ENCODE measurements around the gene ADARB2. TPM values are rescaled to one million over a fixed set of nuclear protein-coding genes. Genes with fewer than 3 reads are reported as not detected.
A peak's percentile ranks its signal among the peaks of the same experiment; 100 is the strongest.

Gene ADARB2
- total RNA-seq, 2 donors from 2014 or later = 8.0 to 12.2 TPM

GRCh38 chr10:1454951-1455350, 282.4 kb downstream of the ADARB2 start:
- H3K36me3 ChIP-seq (replicated peaks in 1 of 2; ENCODE audit: insufficient read depth in 1 of 2, low read depth in 2 of 2) = no peaks in the 10 kb centered on the region
- no peaks in the 10 kb centered on the region for H3K4me1 ChIP-seq
- H3K9me3 ChIP-seq = no peaks in the 10 kb centered on the region
- WGBS, 2 donors = 31 to 40% methylated on average over 6 of the region's 6 CpGs
- H3K4me3 ChIP-seq = no peak overlapping the region
- no peaks in the 10 kb centered on the region for H3K27me3 ChIP-seq
- intact Hi-C loops (cut with DNase I) = no loop called here
- no peak for ATAC-seq
- DNase-seq = no peak
- TF ChIP-seq CTCF (IDR thresholded peaks at IDR 0.05) (no peak), POLR2A (IDR thresholded peaks at IDR 0.05) (no peak)
- H3K27ac ChIP-seq = peak overlapping the region in 1 of 4 donors; percentile 4

- no peaks in the 10 kb centered on the region for H3K36me3 ChIP-seq (replicated peaks in 1 of 2; ENCODE audit: insufficient read depth in 1 of 2, low read depth in 2 of 2)
- DNase-seq (no peak), ATAC-seq (no peak)
- no peak overlapping the region for H3K27ac ChIP-seq
- intact Hi-C loops (cut with DNase I) = no loop called here
- no peaks in the 10 kb centered on the region for H3K4me1 ChIP-seq
- no peak overlapping the region for H3K4me3 ChIP-seq
- no peaks in the 10 kb centered on the region for H3K27me3 ChIP-seq
- TF ChIP-seq POLR2A (IDR thresholded peaks at IDR 0.05) (no peak), CTCF (IDR thresholded peaks at IDR 0.05) (no peak)
- H3K9me3 ChIP-seq = no peaks in the 10 kb centered on the region
- whole genome bisulfite sequencing, 2 donors = 53 to 63% methylated on average over 6 of the region's 6 CpGs
Observed at GRCh38 chr10:1454428-1454827, 282.9 kb downstream of the ADARB2 start.

- Histone ChIP-seq H3K27me3 (no peaks in the 10 kb centered on the region), H3K9me3 (no peaks in the 10 kb centered on the region), H3K4me3 (no peak overlapping the region), H3K36me3 (replicated peaks in 1 of 2; ENCODE audit: insufficient read depth in 1 of 2, low read depth in 2 of 2) (no peaks in the 10 kb centered on the region), H3K4me1 (peaks cover 7% of the 10 kb centered on the region), H3K27ac (no peak overlapping the region)
- intact Hi-C loops (cut with DNase I) = no loop called here
- WGBS, 2 donors = 64 to 66% methylated on average over 8 of the region's 8 CpGs
- DNase-seq (no peak), ATAC-seq (no peak)
- TF ChIP-seq POLR2A (IDR thresholded peaks at IDR 0.05) = no peak
Observed at GRCh38 chr10:1452777-1453176, 284.5 kb downstream of the ADARB2 start.

GRCh38 chr10:1451941-1452340, 285.4 kb downstream of the ADARB2 start:
- Histone ChIP-seq H3K4me1 (peaks cover 7% of the 10 kb centered on the region), H3K27ac (no peak overlapping the region), H3K36me3 (replicated peaks in 1 of 2; ENCODE audit: insufficient read depth in 1 of 2, low read depth in 2 of 2) (no peaks in the 10 kb centered on the region), H3K9me3 (no peaks in the 10 kb centered on the region), H3K27me3 (no peaks in the 10 kb centered on the region), H3K4me3 (no peak overlapping the region)
- no peak for TF ChIP-seq CTCF (IDR thresholded peaks at IDR 0.05)
- no peak for TF ChIP-seq POLR2A (IDR thresholded peaks at IDR 0.05)
- 75 to 85% methylated on average over 7 of the region's 7 CpGs for WGBS, 2 donors
- DNase-seq (no peak), ATAC-seq (no peak)
- intact Hi-C loops (cut with DNase I) = no loop called here

- peaks cover 7% of the 10 kb centered on the region for H3K4me1 ChIP-seq
- H3K27ac ChIP-seq = no peak overlapping the region
- no peaks in the 10 kb centered on the region for H3K36me3 ChIP-seq (replicated peaks in 1 of 2; ENCODE audit: insufficient read depth in 1 of 2, low read depth in 2 of 2)
- intact Hi-C loops (cut with DNase I) = no loop called here
- DNase-seq (no peak), ATAC-seq (no peak)
- no peaks in the 10 kb centered on the region for H3K9me3 ChIP-seq
- H3K27me3 ChIP-seq = no peaks in the 10 kb centered on the region
- TF ChIP-seq CTCF (IDR thresholded peaks at IDR 0.05) (no peak), POLR2A (IDR thresholded peaks at IDR 0.05) (no peak)
- WGBS, 2 donors = 55 to 67% methylated on average over 4 of the region's 4 CpGs
- H3K4me3 ChIP-seq = no peak overlapping the region
Observed at GRCh38 chr10:1451362-1451888, 285.9 kb downstream of the ADARB2 start.
